CD4-positive, alpha-beta T cell treated with Interleukin-6 at 100 ng/mL for 8 hours (primary cell): ENCODE data around the gene NYAP2.

Source experiments
- DNase-seq: peaks from one replicate; pipeline ENCODE4 v3.0.0-alpha.2; 2020; ENCODE audit warnings: mixed read lengths, low spot score

The NYAP2 gene

DNA sequence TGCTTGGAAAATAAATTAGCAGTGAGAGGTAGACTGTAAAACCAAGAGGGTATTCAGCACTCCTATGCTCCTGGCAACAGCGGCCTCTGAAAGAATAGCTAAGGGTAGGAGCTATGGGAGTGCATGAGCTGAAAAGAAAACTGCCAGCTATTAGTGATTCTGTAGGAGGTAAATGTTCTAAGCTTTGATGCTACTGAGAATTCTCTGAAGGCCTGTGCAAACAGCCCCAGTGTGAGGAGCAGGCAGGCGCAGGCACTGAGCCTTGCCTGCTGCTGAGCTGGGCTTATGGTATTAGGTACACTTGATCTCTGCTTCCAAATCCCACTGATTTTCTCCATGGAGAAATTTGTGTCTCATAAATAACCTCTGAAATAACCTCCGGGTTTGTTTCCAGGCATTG lies 86.7 kb downstream of the NYAP2 start:
- no peak for DNase-seq

DNA sequence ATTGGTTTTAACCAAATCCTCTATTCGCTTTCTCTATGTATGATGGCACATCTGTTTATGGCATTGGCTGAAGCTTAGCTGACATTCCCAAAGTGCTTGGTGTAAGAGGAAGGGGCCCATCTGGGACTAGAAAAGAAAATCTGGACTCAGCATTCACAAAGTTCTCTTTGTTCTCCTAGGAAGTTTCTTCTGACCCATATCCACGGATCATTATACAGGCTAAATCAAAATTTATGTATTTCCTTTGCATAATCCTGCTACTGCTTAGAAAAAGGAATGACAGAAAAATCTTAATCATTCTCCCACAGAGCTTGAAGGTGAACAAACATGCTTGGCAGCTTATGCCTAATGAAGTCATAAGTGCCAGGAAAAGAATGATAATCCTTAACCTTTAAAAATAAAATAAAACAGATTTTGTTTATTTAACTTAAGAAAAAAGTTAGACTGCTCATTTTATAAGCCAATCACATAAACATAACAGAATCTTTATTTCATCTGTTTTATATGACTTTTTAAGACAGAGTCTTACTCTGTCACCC lies 88.4 kb downstream of the NYAP2 start:
- no peak for DNase-seq

DNA sequence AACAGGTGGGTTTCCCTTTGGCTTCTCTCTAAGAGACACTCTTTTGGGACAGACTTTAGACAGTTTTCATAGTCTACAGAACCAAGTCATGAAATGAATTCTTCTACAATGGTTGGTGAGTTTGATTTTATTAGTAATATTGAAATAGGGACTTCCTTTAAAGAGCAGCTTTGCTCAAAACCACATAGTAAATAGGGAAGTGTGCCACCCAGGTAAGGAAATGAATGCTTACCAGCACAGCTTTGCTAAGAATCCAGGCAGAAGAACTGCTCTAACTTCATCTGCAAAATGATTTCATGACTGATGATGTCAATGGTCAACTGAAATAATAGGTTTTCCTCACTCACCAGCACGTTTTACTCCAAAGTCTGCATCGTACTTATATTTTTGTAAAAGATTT lies 89.2 kb downstream of the NYAP2 start:
- no peak for DNase-seq

DNA sequence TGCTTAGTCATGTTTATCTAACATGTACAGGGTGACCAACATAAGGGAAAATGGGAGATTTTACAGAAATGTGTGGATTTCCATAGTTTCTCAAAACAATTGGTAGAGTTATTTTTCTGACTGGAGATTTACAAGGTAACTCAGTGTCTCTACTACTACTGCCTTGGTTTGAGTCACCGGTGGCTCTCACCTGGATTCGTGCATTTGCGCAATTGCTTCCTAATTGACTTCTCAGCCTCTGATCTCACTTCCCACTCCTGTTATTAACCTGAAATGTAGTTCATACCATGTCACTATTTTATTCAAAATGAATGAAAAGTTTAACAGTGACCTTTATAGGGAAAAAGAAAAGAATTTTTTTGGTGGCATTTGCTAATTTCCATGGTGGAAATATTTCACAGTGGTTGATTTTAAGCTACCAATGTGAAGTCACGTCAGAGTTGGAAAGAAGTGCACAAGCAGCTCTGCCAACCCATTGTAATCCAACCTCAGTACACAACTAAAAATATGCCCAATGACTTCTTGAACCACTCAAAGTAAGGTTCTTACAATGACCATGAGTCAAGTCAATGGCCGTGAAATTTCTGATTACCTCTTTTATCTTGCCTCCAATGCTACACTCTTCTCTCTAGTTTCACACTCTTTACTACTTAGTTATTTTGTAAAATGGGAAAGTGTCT lies 94.0 kb downstream of the NYAP2 start:
- no peak for DNase-seq

DNA sequence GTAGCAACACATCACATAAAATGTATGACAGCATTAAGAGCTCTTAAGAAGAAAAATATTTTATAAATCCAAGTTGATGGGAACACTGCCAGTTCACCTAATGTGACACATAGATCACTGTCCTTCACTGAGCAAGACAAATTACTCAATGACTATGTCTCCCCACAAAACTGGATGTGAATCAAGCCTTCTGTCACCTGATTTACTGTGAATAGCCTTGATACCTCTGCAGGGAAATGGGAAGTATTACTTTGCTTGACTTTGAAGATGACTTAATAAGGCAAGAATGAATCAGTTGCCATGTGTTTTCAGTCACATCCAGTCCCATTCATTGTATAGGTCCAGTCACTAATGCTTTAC lies 94.6 kb downstream of the NYAP2 start:
- no peak for DNase-seq

DNA sequence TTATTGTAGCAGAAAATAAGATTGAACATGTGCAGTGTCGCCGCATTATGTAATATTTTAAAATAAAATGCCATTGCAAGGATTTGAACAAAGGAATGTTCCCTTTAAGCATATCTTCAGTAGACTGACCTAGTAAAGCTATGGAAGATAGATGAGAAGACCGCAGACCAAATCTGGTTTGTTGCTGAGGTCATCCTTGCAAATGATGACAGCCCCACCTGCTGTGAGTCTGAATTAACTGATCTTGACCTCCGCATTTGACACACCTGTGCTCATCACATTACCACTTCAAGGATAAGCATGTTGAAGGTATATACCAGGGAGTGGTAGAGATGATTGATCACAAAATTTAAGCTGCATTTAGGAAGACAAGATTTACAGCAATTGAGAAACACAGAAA lies 96.2 kb downstream of the NYAP2 start:
- no peak for DNase-seq

DNA sequence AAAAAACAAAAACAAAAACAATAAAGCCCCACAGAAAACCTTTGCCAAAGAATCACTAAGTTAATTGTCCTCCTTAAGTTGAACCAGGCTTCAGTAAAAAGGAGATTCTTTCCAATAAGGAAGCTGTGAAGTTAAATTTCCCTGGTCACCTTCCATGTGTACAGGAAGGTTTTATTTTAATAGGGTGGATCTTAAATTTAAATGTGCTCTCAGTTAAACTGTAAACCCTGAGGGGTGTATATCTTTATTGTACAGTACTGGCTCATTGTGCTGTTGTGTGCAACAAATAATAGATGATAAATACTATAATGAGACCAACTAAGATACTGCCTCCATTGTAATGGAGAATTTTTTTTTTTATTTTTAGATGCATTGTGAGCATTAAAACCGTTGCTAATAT lies 97.1 kb downstream of the NYAP2 start:
- DNase-seq, result no peak

DNA sequence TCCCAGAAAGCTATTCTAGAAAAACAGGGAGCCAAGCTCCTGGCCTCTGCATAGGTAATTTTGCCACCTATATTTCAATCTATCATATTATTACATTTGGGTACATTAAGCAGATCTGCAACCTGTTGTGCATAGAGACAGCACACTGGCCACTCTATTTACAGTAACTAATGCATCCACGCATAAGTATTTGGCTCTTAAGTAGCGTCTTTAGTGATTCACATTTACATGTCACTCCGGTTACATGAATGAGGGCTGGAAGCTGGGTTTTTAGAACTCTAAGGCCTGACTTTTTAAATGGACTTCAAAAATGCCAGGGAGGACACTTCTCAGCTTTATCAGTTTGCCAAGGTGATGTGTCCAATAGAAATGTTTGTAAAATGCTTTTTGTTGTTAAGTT lies 97.7 kb downstream of the NYAP2 start:
- DNase-seq, result no peak

DNA sequence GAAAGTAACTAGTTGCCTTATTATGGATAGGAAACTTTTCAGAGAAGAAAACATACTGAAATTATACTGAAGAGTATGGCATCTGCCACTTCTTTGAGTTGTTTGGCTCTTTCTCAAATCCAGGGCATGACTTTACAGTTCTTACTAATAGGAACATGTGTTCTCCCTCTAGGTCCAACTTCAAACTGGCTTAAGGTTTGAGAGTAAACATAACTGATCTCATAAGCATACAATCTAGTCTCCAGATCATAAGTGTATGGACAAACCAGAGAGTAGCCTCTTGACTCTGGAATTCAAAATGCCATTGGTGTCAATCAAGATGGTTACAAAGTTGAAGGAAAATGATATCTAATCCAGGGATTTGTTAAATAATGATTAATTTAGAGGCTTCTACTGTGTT lies 101.5 kb downstream of the NYAP2 start:
- no peak for DNase-seq

DNA sequence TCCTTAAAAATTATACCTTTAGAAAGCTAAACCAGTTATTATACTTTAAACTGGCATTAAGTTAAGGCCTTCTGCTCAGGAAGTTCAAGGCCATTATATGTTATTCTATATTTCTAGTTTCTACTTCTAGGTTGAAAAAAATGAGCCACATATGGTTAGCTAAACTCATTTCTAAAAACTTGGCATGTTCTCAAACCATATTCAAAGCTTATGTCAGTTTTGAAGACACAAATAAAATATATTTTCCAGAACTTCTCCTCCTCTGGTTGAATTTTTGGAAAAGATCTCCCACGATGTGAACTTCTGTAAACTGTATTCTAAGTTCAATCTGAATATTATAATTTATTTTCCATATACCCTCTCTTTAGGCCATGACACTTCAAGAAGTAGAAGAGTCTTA lies 103.5 kb downstream of the NYAP2 start:
- DNase-seq, result no peak

DNA sequence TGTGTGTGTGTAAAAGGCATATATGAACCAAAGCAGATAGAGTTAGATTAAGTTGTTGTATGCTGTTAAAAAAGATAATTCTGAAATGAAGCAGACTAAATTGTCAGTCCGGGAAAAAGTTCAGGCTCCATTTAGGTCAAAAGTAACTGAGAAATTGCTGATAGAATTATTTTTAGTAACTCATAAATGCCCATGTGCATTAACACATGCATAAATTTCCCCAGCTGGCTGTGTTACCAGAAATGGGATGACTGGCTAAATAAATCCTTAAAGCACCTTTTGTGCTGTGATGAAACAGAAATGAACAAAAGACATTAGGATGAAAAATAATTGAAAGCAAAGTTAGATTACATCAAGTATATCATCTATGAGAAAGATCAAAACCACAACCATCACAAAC lies 111.3 kb downstream of the NYAP2 start:
- DNase-seq, result no peak

DNA sequence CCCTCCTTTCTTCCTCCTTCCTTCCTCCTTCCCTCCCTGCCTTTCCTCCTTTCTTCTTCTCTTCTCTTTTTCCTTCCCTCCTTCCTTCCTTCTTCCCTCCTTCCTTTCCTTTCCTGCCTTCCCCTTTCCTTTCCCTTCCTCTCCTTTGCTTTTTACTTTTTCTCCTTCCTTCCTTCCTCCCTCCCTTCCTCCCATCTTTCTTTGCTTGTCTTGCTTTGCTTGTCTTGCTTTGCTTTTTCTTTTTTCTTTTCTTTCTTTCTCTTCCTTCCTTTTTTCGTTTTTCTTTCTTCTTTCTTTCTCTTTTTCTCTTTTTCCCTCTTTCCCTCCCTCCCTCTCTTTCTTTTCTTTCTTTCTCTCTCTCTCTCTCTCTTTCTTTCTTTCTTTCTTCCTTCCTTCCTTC lies 113.0 kb downstream of the NYAP2 start:
- no peak for DNase-seq

DNA sequence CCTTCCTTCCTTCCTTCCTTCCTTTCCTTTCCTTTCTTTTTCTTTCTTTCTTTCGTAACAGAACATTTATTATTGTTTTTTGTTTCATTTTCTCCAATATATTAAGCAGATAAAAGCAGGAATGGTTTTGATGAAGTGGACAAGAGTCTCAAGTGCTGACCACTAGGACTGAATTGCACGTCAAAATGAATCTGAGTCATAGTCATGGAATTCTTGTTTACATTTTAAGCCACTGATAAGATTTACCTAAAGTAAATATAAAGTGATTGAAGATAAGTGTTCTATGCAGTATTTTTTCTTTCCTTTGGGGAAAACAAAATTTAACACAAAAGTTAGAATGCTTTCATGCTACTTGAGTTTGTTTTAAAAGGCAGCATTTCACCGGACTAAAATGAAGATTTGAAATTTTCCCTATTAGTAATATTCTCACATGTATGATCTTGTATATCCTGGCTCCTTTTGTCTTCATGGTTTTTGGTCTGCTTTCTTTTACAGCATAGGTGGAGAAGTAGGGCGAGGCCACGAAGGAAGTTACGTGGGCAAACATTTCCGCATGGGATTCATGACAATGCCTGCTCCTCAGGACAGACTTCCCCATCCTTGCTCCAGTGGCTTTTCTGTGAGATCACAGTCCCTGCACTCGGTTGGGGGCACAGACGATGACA lies 113.5 kb downstream of the NYAP2 start:
- no peak for DNase-seq

DNA sequence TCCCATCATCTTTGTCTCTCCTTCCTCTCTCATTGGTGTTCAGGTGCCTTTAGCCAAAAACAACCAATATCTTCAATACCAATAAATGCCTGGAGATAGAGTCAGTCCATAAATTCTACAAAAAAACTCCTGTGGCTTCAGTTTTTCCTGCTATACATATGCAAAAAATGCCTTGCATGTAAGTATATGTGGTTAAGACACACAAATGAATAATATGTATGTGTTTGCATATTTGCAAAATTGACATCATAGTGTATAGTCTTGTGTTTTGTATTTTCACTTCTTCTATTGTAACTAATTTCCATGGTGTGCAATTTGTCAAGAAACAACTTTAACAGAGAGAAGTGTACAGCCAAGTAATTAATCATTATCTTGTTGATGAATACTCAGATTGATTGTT lies 115.5 kb downstream of the NYAP2 start:
- no peak for DNase-seq

DNA sequence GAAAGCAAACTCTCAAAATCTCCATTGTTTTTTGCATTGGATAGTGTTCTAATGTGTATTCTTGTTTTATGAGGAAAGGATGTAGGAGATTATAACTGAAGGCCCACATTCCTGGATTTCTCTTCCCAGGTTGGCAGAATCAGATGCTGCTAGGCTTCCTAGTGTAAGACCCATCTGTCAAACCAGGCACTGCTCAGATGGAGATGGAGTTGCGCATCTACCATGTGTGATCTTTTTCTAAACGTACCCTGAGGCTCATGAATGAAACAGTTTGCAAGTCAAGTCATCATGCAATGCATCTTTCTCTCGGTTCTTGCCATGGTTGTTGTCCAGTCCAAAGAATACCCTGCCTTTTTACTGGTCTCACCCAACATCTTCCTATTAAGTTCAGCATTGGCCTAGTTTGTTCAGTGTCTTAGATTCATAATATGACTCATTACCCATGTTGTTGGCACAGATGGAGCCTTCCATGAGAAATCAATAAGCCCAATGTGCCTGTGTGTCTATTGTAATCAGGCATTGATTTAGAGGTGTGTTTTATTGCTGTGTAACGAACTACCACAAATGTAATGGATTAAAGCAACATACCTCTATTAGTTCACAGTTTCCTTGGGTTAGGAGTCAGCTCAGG lies 127.4 kb downstream of the NYAP2 start:
- DNase-seq, result no peak

DNA sequence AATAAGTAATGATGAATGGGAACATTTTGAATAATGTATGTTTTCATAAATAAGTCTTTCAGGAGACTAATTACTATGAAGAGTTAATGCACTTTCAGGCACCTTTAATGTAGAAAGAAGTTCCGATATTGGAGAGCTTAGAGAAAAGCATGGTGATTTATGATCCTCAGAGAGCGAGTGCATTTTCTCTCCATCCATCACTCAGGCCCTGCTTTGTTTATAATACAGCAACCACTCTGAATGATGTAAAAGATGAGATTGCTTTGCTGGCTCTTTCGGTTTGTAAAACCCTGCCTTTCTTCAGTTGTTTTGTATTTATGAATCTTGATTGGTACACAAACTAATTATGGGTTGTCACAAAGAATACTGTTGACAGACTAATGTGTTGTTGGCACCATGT lies 132.0 kb downstream of the NYAP2 start:
- DNase-seq, result no peak

DNA sequence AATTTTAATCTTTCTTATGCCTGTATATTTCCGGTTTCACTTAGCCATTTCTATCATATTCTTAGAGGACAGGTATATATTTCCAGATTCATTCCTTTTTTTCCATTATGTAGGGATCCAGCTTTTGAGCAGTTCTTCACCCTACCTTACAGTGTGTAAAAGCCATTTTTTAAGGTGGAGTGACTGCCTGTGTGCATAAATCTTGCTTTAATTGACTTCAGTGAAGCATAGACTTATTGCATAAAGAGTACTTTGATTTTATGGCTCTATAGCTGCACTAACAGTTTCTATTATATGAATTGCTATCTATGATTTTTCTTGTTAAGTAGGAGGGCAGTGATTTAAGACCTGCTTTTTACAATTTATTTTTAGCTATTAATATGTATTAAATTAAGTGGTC lies 132.6 kb downstream of the NYAP2 start:
- no peak for DNase-seq

DNA sequence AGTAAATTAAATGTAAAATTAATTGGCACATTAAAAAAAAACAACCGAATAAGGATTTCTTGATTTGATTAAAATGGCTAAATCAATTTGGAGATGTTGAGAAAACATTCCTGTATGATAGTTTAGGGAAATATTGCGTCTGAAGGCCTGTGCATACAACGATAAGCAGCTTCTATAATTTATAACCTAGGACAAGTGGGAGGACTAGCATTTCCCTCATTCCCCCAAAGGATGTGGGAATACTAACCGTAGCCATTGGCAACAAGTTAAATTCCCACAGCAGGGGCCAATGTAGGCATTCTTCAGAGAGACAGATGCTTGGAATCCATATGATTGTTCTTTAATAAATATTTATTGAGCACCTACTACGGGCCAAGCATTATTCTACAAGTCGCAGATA lies 134.5 kb downstream of the NYAP2 start:
- DNase-seq, result no peak

DNA sequence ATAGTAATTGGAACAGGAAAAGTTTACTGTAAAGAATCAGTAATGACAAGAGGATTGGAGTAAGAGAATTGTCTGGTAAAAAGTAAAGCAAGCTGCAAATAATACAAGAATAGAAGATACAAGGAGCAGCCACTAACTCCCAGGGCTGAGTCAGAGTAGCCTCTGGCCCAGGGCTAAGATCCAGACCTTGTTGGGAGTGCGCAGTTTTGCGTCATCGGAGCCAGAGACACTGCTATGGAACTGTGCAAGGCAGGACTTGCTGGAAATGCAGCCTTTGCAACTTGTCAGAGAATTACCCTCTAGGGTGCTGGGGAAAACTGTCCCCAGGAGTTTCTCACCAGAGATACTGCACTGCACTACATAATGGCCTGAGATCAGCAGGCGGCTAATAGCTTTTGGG lies 135.2 kb downstream of the NYAP2 start:
- no peak for DNase-seq

DNA sequence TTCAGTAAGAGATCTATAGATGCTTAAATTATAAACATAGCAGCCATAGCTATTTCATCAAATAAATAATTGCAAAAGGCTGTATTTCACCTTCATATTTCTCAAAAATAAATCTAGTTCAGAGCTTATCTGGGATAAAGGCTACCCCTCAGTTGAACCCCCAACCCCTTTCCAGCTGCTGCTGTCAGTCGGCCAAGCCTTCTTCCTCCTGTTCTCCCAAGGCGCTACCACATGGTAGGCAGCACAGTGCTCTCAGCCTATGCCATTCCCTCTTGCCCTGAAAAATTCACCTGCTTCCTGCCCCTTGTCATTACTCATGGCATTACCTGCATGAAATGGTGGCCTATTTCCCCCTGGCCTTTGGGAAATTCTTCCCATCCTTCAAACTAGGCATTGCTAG lies 136.5 kb downstream of the NYAP2 start:
- DNase-seq, result no peak

DNA sequence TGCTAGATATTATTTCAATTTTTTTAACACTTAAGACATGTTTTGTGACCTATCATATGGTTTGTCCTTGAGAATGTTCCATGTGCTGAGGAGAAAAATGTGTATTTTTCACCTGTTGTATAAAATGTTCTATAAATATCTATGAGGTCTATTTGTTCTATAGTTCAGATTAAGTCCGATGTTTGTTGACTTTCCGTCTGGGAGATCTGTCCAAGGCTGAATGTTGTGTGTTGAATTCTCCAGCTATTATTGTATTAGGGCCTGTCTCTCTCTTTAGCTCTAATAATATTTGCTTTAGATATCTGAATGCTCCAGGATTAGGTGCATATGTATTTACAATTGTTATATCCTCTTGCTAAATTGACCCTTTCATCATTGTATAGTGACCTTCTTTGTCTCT lies 144.1 kb downstream of the NYAP2 start:
- no peak for DNase-seq

DNA sequence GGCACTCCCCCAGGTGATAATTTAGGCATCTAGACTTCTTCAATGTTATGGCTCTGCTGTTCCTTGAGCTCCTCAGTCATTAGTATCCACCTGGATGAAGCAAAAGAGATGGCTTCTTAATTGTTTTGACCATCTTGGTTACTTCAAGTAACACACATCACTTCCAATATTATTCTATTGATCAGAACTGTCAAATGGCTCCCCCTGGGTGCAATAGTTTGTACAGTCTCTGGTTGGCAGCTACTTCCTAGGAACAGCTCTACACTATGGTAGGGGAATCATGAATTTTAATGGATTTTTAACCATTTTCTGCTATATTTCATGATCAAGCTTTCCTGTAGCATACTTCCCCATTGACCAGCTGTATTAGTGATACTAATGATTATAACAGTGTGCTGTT lies 157.0 kb downstream of the NYAP2 start:
- DNase-seq, result no peak

DNA sequence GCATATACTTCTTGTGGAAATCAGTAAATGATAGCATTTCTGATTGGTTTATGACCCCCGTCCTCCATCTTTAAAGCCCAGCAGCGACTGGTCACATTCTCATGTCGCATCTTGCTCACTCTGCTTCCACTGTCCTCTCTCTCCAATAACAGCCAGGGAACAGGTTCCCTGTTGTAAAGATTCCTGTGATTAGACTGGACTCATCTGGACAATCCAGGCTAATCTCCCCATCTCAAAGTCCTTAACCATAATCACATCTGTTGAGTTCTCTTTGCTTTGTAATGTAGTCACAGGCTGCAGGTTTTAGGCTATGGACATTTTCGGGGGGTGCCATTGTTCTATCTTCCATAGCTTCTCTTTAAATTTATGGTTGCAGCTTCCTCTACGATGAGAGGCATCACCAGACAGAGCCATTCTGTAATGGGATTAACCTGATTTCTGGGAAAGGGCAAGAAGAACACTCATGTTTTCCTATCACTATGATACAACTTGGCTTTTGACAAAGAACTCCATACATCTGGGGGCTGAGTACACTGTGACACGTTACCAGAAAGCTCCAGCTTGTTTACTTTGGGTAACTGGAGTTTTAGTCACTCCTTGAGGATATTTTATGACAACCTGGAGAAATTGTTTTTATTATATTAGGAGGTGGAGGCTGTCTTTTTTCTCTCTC lies 159.0 kb downstream of the NYAP2 start:
- DNase-seq, result no peak
